NAMALWA (cell line): ENCODE results near the gene MEF2C.
A peak's percentile ranks its signal among the peaks of the same experiment; 100 is the strongest.

Experiments
- DNase-seq: peaks from one replicate; pipeline ENCODE4 v3.0.0-alpha.2; 2015; ENCODE audit warnings: low spot score

MEF2C gene

DNA sequence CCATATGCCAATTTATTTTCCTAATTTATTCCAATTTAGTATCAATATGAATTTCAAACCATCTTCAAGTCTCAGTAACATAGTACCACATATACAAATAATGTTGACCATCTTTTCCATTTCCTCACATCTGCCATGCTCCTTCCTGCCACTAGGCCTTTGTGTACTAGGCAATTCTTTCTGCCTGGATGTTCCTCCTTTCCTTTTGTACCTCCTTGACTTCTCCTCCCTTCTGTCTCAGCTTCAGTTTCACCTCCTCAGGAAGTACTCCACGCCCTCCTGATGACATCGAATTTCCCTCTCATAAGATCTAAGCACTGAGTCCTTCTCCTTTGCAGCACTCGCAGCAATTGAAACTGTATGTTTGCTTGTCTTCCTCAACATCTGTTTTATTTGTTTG is 53.9 kb downstream of the MEF2C start:
- peak; percentile 79 for DNase-seq

DNA sequence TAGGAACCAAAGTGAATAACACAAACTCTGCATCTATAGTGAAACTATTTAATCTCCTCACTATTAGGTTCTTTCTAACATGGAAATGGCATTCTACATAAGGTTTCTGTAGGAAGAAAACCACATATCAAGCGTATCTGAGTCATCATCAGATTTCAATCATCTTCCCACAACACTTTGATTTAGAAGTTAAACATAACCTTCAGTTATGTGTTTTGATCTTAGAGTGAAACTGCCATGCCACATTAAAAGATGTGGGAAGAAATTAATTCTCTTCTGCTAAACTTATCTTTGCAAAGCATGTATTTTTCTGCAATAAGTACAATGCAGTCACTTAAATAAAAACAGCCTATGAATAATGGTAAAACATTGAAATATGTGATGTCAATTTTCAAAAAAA is 55.0 kb downstream of the MEF2C start:
- DNase-seq: peak; percentile 50

DNA sequence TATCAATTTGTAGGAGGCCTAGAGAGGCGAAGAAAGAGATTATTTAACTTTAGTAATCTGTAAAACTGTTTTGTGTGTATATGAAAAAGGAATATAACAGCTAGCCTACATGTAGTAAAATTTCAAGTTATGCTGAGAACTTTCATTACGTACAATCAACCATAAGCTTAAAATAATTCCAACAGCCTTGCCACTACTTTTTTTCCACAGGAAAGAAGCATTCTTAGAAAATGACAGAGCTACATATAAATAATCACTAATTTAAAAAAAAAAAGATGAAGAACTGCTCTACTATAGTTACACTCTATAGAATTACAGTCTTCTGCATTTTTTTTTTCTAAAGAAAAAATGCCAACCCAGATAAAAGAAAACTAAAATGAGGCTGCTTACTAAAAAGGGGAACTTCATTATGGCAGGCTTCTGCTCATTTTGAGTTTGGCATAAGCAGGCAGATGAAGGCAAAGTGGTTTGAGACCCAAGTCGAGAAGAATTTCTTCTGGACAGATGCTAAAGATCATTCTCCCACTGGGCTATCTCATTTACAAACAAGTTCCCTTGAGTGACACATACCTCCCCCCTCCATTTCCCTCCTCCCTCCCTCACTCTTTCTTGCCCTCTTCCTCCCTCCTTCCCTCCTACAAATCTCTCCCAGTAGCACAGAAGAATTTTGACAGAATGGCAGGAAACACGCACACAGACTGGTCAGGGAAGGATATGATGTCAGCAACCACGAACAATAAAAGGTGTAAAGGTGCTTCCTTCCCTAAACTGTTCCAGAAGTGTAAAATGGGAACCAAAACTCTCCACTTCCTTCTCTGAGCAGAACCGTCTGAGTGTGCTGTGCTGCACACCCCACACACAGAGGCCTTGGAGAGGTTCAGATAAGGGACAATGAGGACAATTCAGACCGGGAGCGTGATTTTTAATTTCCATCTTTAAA is 56.1 kb downstream of the MEF2C start:
- DNase-seq: peak; percentile 82

DNA sequence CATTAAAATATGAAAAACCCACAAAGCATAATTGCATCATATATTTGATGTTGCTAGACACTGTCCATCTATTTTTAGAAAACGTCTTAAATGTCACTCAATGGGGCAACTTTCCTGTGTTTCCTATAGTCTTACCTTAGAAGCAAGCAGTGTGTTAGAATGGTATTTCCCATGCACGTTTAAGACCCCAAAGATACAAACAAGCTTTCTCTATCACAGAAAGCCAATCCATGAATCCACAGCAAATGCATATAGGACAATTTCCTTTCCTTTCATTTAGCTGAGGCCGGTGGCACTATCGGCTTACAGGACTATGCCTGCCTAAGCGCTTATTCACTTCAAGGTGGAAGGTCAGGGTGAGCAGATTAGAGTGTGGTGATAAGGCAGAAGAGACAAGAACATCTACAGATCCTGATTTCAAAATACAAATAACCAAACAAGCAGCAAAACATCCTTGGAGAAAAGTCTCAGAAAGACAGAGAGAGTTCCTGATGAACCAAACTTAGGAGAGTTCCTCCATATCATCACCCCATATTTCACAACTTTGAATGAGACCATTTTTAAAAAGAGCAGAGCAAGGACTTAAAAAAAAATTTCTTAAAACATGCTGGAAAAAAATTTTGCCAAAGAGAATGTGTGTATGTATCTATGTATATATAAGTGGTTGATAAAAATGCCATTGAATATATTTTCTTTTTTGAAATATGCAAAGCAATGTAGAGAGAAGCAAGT is 57.2 kb downstream of the MEF2C start:
- peak; percentile 56 for DNase-seq

DNA sequence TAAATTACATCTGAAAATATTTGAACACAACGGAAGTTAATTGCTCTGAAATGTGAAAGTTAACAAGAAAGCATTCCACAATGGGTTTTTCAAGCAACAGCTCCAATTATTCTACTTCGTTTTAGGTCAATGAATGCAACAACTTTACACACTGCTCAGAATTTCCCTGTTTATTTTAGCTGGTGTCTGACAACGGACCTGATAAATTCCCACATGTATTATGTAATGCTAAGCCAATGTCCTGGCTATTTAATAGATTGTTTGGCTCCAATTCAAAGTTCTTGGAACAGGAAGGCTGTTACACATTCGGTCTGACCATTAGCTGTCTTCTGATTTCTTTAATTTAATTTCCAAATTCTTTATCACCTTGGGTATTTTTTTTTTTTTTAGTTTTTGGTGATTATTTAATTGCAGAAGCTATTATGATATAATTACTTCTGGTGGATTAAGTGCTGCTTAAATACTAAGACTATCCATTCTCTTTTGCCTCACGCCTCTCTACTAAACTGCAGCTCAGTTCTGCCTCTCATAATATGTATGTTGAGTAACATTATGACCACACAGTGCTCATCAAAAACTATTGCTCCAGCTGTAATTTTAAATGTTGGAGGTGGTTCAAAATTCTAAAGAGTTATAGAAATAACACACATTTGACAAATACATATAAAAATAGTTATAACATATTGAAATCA is 57.9 kb downstream of the MEF2C start:
- peak; percentile 41 for DNase-seq

DNA sequence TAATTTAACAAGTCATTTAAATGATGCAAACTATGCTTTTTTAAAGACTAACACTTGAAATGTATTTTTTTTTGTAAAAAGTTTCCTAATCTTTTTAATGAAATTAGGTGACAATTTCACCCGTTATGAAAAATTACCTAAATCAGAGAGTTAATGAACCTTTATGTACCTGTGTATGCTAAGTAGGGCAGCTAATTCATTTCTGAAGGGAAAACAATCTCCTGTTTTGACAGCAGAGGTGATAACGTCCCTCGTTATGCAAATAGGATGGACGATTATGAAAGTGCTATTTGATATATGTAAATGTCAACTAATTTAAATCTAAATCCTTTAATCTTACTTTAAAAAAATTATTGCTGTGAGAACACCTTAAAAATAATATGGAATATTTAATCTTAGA is 58.8 kb downstream of the MEF2C start:
- peak; percentile 50 for DNase-seq

DNA sequence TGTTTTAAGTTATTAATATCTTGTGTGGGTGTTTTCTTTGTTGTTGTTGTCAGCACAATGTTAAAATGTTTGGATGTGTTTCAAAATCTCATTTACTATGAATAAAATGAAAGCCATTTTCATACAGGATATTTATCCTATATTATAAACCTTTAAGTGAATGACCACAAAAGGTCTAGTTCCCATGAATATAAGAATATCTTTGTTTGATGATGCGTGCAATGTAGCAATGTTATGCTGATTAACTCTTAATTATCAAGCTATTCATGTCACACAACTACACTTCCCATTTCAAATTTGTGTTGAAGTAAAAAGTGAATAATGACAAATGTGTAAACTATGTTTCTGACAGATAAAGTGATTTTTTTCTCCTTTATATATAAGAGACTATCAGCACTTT is 59.8 kb downstream of the MEF2C start:
- no peak for DNase-seq

DNA sequence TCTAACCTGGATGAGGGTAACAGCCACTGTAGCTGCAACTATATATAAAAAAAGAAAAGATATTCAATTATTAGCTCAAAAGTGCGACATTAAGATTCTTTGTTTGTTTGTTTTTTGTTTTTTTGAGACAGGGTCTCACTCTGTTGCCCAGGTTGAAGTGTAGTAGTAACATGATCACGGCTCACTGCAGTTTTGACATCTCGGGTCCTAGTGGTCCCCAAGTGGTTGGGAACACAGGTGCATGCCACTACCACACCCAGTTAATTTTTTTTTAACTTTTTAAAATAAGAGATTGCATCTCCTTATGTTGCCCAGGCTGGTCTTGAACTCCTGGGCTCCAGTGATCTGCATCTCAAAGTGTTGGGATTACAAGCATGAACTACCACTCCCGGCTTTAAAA is 61.8 kb downstream of the MEF2C start:
- peak; percentile 41 for DNase-seq

DNA sequence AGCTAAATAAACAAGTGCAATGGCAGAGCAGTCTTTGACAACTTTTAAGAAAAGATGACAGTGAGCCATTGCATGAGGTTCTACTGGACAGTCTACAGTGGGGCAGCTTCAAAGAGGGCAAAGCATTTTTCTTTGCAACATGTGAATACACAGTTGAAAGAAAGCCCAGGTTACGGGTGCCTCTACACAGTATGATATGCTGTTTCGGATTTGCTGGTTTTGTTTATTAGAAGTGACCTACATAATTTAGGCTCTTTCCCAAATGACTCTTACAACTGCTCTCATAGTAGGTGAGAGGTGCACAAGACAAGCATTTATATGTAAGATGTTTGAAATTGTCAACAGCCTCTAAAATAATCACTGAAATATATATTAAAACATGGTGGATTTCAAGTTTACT is 62.4 kb downstream of the MEF2C start:
- no peak for DNase-seq

DNA sequence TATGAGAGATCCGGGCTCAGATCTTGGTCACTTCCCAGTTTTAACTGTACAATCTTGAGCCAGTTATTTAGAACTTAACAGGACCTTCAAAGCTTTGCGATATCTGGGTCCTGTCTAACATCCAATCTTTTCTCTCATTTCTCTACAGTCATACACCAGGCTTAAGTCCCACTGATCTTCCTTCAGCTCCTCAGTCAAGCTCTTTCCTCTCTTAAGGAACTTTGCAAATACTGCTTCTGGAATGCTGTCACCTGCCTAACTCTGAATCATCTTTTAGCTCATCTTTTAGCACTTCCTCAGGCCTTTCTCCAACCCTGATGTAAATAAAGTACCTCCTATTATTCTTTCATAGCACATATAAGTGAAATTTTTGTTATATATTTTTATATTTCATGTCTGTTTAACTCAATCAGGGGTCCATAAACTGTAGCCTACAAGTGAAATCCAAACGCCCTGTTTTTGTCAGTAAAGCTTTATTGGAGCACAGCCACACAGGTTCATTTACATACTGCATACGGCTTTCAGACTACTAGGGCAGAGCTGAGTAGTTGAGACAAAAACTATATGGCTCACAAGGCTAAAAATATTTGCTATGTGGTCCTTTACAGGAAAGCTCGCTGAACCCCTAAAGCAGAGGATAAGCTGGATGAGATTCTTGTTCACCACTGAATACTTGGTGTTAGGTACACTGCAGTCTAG is 63.5 kb downstream of the MEF2C start:
- peak; percentile 39 for DNase-seq

DNA sequence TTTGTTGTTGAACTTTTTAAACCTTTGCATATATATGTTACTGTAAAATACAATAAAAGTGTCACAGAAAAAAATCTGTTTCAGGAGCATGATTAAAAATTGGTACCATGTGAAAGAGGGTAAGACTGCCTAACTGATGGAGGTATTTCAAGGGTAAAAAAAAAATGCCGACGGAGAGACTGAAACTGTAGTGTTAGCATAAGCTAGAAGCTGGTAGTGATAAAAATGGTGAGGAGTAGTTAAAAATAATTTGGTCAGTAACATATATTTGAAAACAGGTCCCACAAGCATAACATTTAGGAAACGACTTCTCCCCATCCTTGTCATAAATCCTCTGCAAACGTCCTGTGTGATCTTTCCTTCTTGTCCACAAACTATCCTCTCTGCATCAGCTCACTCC is 64.7 kb downstream of the MEF2C start:
- no peak for DNase-seq

DNA sequence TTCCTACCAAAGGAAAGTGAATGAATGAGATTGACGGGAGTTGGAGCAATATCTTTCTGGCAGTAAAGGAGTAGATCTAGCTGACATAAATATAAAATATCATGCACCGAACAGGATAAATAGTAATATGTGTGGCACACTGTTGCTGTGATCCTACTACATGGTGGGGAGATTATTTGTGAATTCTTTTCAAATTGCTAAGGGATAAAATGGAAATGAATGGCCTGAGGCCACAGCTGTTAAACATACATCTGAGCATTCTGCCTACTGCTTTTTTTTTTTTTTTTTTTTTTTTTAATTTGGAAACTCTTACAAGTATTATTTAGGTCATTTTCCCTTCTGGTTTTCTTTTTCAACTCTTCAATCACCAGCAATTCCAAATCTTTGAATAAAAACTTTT is 66.8 kb downstream of the MEF2C start:
- DNase-seq: no peak

DNA sequence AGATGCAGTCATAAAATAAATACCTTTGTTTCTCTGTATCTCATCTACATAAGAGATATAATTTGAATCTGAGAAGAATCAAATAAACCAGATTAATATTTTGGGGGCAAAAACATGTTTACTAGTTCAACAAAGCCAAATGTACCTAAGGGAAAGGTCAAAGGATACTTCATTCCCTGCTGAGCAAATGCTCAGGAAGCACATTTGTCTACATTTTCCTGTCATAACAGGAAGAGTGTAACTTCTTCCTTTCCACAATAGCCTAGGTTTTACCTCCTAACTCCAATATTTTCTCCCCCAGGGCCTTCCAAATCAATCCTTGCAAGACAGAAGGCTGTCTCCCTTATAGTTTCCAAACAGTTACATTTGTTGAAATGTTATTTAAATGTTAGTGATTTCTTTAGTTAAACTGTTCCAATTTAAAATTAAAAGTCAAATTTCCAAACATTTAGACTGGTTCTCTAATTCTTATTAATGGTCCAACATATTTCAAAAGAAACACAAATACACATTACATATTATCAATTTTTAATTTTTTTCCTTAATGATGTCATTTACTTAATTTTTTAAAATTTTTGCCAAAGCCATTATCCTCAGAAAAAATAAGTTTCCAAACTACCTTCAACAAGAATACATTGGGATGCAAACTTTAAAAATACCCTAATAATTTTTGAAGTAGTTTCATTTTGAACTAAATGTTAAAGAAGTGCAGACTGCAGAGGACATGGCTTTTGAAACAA is 67.8 kb downstream of the MEF2C start:
- DNase-seq: no peak

DNA sequence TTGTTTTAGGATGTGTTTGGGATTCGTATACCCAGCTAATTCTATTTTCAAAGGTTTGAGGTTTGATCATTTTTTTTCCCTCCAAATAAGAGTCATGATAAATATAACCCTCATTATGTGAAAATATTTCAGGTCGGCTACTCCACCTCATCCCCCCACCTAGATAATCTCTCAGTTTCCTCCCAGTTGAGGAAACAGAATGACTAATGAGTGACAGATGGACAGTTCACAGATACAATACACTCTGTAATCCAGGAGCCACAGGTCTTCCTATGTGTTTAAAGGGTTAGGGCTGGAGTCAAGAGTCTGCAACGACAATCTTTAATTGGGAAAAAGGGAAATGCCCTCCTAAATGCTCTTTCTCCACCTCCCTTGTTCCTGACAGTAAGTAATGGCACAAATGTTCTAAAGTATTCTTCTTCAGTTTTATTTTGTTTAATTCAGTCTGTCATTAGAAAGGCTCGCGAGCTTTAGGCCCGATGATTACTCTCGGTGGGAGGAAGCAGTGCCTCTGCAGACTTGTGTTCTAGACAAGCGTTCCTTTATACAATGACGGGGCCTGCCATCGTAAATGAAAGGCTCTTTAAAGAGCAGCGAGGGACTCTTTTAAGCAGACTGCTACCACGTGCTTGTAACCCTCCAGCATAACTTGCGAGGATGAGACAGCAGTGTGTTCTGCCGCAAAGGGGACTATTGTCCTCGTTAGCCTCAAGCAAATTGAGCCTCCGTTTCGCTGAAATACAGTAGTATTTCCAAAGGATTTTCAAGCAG is 69.0 kb downstream of the MEF2C start:
- DNase-seq: no peak

DNA sequence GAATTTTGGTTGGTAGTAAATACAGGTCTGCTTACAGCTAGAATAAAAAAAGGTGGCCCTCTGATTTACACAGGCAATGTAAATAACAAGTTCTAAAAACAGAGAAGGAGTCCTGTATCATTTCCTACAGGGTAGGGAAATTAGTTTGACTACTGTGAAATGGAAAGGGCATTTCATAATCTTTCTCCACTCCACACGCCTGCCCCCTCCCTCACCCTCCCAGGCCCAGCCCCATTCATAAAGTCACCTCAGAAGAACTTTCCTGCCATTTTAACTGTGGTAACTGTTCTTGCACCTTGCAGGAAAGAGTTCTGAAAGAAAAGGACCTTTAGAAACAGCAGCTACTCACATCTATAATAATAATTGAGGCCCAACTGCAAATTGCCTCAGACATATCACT is 69.7 kb downstream of the MEF2C start:
- DNase-seq: no peak

DNA sequence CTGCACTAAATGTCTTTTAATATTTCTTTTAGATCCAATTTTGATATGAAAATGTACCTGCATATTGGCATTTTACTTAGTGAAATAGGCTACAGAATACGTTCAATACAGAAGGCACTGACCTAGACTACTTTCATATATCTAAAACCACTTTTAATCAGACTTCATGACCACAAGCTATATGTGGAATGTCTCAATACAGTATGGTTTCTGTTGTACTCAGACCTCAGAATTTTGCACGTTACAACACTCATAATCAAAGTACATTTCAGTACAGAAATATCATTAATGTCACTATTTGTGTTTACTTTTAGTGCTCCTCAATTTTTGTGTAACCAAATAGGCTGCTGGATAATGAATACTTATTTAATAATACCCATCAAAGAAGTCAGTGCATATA is 74.8 kb downstream of the MEF2C start:
- DNase-seq: no peak

DNA sequence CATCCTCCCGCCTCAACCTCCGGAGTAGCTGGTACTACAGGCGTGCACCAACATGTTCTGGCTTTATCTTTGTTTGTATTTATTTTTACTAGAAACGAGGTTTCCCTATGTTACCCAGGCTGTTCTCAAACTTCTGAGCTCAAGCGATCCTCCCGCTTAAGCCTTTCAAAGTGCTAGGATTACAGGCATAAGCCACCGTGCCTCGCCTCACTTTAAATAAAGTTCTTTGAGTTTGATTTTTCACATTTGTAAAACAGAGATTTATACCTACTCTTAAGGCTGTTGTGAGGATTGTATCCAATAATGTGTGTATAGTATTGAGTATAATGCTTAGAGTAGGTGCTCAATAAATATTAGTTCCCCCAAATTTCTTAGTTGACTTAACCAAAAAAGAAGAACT is 75.7 kb downstream of the MEF2C start:
- DNase-seq: no peak

DNA sequence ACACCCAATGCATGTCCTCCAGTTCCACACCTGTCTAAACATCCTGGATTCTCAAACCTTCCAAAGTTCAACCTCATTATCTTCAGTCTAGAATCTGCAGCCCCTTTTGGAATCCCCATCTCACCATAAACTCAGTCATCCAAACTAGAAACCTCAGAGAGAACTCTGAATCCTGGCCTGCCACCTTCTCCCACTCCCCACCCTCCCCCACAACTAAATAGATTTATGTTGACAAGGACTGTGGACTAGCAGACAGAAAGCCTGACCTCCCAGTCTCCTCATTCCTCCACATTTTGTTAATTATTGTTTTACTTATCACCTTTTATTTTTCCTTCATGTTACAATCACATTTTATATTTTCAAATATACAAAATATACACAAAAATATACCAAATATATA is 76.6 kb downstream of the MEF2C start:
- DNase-seq: no peak

DNA sequence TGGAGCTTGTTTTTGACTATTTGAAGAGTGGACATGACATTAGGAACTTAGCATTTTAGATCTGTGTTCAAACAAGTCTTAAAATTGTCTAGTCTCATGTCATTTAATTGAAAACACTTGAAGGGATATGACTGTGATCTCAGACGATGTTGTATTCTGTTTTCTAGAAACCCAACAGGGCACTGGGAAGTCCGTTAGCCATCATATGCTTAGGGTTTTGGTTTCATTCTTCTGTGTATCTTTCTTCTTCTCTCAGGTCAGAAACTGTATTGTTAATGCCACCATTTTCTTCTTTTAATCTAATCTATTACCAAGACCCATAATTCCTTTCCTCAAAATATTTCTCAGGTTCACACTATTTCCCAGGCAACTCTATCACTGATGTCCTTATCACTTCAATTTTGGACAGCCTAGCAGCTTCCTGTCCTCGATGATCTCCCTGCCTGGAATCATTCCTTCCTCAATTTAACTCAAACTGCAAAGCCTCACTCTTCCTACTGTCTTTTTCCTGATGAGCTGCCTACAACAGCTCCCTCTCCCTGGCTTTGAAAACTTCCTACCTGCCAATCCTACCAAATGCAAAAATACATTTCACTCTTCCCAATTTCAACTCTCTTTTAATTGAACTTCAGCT is 77.7 kb downstream of the MEF2C start:
- no peak for DNase-seq

DNA sequence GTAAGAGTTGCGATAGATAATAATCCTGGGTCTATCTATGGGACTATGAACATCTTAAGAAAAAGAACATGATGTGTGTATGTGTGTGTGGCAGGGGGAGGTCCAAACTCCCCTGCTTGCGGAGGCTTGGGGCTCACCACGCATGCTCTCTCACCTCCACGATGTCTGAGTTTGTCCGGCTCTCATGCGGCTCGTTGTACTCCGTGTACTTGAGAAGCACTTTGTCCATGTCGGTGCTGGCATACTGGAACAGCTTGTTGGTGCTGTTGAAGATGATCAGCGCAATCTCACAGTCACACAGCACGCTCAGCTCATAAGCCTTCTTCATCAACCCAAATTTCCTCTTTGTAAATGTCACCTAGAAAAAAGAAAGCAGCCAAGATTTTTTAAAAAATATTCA is 78.5 kb downstream of the MEF2C start:
- no peak for DNase-seq
